ENCODE data around the gene TRAF3.

DNA sequence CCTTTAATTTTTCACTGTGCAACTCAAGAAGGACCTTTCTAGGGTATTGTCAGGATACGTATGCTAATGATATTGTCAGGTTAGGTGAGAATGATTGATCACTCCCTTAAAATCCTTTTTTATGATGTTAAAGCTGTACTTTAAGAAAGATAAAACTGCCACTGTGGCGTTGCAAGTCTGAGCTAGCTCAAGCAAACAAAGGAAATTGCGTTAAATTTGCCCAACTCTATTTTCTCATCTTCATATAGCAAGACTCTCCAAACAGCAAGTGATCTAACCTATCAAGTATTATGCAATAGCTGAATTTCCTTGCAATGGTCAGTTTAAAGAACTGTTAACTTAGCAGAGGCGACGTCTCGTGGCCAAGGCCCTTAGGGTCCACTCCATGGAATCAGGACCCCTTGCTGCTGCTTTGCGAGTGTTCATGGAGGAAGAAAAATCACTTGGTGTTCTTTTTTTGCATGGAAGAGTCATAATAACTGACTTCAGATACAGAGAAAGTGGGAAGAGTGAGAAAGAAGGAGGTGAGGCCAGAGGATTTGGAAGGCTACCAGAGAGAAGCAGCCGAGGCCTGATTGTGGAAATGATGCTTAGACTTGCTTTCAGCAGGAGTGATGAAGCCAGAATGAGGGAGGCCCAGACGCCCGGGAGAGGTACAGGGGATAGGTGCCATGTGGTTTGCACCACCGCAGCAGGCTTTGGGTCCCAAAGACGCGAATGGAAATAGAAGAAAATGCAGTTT lies 2.5 kb downstream of the TRAF3 start:
- no peak for TF ChIP-seq ZNF317 (CRISPR knock-in tag; IDR thresholded peaks at IDR 0.05; ENCODE audit: borderline replicate concordance, low read depth)
- TF ChIP-seq, protein P1, sequence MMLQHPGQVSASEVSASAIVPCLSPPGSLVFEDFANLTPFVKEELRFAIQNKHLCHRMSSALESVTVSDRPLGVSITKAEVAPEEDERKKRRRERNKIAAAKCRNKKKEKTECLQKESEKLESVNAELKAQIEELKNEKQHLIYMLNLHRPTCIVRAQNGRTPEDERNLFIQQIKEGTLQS (CRISPR knock-in tag; conservative IDR thresholded peaks at IDR 0.05): no peak

All from WTC11 (cell line).